HG03095 (cell line): Measurements from ENCODE around the gene MTRF1.

Source experiments
- ATAC-seq: cut with Tn5 transposase; IDR thresholded peaks from one replicate; pipeline ENCODE4 v1.9.1; 2021; ENCODE audit warnings: moderate library complexity; ENCODE audit not compliant: unreplicated experiment

Gene MTRF1, protein sequence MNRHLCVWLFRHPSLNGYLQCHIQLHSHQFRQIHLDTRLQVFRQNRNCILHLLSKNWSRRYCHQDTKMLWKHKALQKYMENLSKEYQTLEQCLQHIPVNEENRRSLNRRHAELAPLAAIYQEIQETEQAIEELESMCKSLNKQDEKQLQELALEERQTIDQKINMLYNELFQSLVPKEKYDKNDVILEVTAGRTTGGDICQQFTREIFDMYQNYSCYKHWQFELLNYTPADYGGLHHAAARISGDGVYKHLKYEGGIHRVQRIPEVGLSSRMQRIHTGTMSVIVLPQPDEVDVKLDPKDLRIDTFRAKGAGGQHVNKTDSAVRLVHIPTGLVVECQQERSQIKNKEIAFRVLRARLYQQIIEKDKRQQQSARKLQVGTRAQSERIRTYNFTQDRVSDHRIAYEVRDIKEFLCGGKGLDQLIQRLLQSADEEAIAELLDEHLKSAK

DNA sequence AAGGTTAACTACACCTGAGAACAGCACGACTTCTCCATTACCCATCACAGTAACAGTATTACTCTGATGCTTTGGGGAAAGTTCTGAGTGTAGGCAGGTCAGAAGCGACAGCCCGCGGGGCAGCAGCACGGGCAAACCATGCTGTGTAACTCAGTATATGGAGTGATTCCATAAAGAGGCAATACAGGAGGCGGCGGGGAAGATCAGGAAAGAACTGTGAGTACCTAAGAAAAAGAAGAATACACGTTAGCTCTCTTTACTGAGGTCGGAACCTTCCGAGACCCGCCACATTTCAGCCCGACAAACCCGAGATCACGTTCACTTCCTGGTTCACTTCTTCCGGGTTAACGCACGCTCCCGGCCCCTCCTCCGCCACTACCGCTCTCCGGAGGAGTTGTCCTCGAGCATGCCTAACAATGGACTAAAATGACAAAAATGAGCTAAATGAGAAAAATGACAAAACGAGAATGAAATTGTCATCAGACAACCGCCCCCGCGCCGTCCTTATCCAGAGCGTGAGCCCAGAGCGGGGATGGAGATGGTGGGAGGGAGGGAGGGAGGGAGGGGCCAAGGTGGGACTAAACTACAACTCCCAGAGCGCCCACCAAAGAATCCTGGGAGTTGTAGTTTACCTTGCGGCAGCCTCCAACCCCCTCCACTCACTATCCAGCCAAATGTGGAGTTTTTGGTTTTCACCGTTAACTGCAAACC is at the start of gene MTRF1:
Gene MTRF1 (minus strand): TSS at position 316 of the 711 bp plus-strand sequence. CDS start 2,669 bp downstream, outside the sequence.
- ATAC-seq, result peak; percentile 91

DNA sequence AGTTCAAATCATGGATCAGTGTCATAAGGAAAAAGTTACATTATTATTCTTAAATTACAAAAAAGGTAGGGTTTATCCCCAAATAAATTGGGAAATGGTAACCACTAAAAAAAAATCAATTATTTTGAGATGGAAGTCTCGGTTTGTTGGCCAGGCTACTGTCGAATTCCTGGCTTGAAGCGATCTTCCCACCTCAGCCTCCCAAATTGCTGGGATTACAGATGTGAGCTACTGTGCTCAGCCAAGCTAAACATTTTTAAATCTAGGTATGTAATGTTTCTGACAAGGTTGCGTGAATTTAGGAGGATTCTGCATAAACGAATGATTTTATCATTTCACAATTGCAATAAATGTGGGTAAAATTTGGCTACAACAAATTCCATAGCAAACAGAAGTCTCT is 49.7 kb upstream of the MTRF1 start:
- no peak for ATAC-seq

DNA sequence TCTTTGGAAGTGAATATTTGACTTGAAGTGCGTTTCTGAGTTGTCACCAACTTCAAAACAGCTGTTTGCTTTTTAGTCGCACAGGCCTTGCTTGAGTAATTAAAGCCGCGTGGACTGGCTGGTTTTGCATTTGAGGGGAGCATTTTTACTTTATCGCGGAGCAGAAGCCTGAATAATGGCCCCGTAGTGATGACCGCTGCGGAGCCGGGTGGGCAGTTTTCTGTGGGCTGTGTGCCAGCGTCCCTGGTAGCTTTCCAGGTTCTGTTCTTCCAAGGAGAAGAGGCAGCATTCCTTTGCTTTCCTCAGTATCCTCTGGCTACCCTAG is 48.8 kb upstream of the MTRF1 start:
- ATAC-seq, result no peak

DNA sequence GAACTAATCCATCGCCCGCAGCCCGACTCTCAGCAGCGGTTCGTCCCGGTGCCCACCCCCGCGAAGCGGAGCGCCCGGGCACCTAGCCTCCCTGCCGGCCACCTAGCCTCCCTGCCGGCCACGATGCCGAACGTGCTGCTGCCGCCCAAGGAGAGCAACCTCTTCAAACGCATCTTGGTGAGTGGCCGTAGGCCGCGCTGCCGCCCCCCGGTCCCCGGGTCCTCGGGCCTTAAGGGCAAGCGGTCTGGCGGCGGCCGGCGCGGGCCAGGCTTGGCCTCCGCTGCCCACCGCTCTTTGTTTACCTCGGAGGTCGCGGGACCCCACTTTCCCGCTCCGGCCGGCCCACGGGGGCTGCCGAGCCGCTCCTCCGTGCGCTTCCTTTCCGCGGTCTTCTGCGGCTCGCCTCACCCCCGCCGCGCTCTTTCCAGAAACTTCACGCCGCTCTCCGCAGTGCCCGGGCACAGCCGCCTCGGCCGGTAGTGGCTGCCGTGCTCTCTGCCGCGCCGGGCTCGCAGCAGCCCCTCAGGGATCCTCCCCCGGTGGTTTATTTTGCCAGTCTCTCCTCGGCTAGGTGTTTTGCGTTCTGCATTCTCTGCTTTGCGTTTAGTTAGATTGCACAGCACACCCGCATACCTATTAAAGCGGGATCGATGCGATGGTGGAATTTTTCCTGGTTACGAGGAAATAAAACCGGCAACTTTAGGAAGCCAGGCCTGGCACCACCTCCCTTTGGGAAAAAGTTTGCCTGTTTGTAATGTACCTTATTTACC is 48.2 kb upstream of the MTRF1 start:
- ATAC-seq, result peak; percentile 37

DNA sequence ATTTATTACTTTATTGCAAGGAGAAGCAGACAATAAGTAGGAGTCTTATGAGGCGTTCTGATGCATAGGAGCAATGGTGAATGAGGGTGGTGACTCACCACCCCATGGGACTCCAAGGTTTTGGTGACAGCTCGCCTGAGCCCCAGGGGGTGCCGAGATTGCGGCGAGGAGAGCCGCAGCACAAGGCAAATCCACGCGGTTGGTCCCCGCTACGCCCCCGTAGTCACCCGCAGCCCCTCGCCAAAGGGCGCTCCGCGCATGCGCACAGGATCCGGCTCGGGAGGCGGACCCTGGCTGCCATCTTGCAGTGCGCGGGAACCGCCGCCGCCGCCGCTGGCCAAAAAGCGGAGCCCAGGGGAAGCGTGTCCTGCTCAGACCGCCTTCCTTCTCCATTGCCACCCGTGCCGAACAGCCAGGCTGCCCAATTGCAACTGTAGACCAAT is 47.6 kb upstream of the MTRF1 start, which contains the start of gene NAA16:
Gene NAA16 (plus strand): TSS at position 305 of the 443 bp plus-strand sequence. CDS start 262 bp downstream, outside the sequence.
- ATAC-seq, result peak; percentile 69

DNA sequence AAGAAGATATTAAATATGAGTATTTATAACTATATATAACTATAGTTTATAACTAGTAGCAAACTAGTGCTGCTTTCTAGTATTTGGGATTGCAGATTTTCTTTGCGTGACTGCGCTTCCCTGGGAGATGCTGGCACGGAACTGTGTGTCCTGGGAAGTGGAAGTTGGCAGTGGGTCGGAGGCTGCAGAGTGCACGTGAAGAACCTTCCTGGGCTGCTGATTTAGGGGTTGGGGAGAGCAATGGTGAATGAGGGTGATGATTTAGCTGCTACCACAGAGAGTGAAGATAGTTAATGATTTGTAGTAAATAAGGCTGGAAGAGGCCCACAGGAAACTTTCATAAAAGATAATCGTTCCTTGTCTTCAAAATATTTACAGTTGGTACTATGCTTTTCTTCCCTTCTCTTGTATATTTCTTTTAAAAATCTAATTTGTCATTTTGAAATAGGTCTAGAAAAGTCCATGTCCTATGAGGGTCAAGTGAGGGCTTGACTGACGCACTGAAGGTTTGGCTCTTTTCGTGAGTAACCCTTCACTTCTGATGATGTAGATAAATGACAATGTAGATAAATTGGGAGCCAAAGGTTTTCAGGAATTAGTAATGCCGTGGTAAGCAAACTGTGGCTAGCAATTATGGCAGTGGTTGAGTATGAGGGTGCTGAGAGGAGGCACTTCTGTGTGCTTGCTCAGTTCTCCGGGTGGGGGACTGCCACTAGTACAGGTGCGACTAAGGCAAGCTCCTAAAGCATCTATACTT is 44.7 kb upstream of the MTRF1 start:
- ATAC-seq, result no peak

DNA sequence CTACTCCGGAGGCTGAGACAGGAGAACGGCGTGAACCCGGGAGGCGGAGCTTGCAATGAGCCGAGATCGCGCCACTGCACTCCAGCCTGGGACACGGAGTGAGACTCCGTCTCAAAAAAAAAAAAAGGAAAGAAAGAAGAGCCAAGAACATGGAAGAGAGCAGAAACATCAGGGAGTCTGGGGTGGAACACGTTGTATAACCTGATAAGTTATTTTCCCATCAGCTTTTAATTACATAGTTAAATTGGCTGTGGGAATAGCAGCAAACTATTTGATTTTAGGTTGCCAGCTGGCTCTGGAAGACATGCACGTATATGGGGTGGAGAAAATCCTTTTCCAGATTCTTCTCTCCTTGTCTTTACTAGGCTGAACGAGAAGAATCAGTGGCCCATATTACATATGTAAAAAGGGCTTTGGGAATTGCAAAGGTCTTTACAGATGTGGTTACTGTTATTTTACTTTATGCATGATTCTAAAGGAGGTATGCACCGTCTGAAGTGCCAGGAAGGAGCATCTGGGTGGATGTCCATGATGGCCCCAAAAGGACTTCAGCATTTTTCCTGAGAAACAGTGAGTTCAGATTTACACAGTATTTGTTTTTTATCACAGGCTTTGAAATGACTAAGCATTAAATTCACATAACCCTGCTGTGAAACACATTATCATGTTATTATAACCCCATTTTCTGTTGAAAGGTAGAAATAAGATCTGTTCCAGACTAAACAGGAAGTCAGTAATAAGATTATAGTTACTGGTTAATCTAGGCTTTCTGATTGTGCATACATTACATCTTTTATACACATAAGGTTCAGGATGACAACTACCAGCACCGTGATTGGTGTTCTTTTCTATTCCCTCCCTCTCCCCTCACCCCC is 43.1 kb upstream of the MTRF1 start:
- no peak for ATAC-seq

DNA sequence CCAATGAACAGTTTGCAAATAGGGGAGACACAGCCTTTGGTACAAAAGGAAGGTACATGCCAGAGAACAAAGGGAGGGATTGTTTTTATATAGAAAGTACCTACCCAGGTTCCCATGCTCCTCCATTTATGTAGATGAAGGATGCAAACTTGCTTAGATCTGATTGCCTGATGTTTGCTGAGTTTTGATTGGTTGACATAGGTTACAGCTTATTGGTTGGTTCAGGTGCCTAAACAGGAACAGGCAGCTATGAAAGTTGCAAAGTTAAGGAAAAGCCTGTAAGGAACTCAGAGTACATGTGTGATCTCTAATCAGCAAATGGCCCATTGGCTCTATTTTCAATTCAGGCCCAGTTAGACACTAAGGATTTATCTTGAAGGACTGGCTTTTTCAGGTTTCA is 41.2 kb upstream of the MTRF1 start:
- ATAC-seq, result no peak

DNA sequence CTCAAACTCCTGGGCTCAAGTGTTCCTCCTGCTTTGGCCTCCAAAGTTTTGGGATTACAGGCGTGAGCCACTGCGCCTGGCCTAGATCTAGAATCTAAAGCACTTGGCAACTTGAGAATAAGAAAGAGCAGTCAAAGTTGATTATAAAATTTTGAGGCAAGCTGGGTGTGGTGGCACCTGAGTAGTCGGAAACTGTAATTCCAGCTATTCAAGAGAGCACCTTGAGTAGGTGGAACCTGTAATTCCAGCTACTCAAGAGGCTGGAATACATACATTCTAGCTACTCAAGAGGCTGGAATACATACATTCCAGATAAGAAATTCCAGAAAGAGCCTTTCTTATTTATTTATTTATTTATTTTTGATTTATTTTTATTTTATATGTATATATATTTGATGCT is 39.4 kb upstream of the MTRF1 start:
- no peak for ATAC-seq

DNA sequence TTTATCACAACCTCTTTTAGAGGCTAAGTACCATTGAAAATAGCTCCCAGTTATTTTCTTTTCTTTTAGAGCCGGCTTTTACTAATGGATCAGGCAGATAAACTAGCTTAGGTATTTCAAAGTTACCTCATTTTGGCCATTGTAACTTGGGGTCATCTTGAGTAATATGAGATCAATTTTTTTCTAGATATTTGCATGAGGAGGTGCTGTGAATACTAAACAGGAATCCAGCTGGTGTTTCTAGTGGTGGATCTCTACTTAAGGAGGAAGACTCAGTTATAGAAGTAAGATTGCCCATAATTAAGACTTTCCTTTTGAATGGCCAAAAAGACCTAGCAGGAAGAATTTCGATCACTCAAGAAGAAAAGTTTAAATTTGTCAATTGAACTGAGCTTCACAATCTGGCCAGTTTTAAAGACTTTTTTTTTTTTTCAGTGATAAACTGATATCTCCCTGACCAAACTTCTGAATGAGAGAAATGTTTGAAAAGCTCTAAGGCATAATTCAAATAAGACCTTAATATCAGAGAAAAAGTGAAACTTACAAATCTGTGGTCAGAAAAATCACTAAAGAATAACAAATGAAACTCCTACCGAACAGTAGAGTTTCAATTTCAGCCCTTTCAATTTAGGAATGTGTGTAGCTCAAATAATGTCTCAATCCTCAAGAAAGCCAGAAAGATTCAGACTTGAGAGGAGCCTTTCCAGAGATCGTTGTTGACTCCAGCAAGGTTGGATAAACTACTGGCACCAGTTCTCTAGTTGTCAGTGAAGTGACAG is 36.1 kb upstream of the MTRF1 start:
- no peak for ATAC-seq

DNA sequence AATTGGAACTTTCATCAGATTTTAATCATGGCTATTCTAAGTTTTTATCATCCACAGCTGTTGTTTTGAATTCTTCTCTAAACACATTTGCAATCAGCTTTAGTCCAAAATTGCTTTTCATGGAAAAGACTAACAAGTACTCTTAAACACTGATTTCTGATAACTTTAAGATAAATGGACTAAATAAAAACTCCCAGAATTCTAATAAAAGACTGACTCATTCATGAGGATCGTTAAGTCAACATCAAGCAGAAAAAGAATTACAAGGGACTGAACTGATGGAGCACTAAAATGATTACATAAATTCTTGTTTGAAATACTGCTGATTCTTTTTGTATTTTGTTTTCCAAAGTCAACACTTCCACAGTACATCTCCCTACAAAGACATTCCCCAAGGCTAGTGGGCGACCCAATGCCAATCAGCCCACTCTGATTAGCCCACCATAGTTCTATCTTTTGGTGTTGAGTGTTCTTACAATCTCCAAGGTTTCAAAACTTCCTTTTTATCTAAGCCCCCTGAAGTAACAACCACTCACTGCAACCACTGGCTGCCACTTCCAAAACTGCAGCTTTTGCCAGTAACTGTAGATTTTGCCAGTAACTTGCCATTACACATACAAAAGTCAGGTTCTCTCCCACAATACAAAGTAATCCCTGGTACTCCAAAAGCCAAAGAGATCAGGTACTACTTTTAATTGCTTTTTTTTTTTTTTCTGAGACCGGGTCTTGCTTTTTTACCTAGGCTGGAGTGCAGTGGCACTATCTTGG is 33.7 kb upstream of the MTRF1 start:
- no peak for ATAC-seq

DNA sequence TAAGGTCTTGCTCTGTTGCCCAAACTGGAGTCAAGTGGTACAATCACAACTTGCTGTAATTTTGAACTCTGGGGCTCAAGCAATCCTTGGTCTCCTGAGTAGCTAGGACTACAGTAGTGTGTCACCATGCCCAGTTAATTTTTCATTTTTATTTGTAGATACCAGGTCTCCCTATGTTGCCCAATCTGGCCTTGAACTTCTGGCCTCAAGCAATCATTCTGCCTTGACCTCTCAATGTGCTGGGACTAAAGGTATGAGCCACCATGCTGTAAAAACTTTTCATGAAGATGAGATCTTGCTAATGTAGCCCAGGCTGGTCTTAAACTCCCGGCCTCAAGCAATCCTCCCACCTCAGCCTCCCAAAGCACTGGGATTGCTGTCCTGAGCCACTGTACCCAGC is 32.6 kb upstream of the MTRF1 start:
- ATAC-seq, result no peak

DNA sequence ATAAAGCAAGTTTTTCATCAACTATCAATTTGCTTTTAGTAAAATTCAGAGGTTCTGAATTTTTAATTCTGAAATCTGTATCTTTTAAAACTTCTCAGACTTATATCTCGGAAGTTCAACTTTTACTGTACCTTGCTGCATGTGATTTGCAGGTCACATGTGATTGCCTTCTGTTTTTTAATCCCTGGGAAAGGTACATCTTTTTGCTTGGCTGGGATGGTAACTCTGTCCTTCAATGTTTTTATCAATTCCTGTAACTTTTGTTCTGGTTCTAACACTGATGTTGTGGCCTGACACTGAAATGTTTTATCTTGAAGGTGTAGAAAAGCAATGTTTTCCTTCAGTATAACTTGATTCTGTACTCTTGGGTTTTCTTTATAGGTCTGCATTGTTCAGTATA is 31.5 kb upstream of the MTRF1 start:
- no peak for ATAC-seq

DNA sequence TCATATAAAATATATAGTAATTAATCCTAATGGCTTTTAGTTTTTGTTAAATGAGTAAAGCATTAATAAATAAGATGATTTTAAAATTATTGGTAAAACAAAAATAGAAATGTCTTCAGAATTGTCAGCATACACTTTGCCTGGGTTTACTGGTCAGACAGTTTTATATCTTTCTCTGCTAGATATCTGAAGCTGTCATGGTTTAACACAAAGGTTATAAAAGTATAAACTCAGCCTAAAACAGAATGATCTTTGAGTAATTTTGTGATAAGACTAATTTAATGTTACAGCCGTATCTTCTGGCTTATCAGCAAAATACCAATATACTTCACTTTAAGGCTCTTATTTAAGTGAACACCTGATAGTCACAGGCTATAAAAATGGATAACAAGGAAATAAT is 29.9 kb upstream of the MTRF1 start:
- ATAC-seq, result no peak

DNA sequence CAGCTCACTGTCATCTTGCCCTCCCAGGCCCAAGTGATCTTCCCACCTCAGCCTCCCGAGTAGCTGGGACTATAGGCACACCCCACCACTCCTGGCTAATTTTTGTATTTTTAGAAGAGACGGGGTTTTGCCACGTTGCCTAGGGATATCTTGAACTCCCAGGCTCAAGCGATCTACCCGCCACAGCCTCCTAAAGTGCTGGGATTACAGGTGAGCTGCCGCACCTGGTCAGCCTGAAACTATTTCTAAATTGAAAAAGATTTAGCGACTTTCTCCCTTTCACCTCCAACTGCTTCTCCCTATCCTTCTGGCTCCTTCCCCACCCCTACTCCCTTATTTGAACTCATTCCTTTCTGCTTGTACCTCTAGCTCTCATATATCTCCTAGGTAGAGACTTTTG is 27.9 kb upstream of the MTRF1 start:
- ATAC-seq, result no peak

DNA sequence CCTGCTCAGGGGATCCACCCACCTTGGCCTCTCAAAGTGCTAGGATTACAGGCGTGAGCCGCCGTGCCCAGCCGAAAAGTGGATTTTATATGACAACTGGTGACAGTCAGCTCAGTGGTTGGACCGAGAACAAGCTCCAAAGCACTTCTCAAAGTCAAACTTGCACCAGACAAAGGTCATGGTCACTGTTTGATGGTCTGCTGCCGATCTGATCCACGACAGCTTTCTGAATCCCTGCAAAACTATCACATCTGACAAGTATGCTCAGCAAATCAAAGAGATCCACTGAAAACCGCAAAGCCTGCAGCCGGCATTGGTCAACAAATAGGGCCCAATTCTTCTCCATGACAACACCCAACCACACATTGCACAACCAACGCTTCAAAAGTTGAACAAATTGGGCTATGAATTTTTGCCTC is 26.1 kb upstream of the MTRF1 start:
- no peak for ATAC-seq

DNA sequence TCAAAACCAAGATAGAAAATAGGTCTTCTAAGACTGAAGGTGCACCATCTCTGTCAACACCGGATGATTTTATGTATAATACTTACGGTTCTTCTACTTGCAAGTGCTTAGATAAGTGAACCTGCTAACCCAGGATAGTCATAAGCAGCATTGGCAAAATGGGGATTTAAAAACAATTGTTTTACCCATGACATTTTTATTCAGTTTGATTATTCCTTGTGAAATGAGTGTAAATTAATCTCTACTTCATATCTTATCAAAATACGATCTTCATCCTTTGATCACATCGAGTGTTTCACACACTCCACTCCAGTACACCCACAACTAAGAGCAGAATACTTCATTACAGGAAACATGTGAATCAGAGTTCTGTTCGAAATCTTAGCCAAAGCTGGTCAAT is 23.0 kb upstream of the MTRF1 start:
- no peak for ATAC-seq
